Smooth muscle cell of the pulmonary artery (primary cell): ENCODE data around the gene VPS26C. TPM values are rescaled to one million over a fixed set of nuclear protein-coding genes. Genes with fewer than 3 reads are reported as not detected.

Experiments
- total RNA-seq: library from RNA; depleted of rRNA; stranded (reverse); fragments of >200 nt; gene quantifications from 2 replicates; pipeline ENCODE4 v1.2.3, GENCODE V29; 2014

VPS26C gene
- 74.2 and 77.0 TPM in 2 replicates for total RNA-seq

GRCh38 chr21:37267269-37268185 lies at the start of gene VPS26C:
VPS26C (minus strand) TSS chr21:37267334; CDS start chr21:37267294, 40 bp downstream.

Other genes starting within 250 kb of the VPS26C start
- 7.2 and 12.6 TPM in 2 replicates for gene PIGP, start 194.3 kb downstream of the VPS26C start, total RNA-seq
- 373 and 396 TPM in 2 replicates for gene TTC3, start 194.1 kb downstream of the VPS26C start, total RNA-seq
- 63.7 and 65.4 TPM in 2 replicates for gene DYRK1A, start 99.4 kb upstream of the VPS26C start, total RNA-seq